Skin of body (tissue), 2 donors: Measurements from ENCODE around the gene MYADM. TPM values are rescaled to one million over a fixed set of nuclear protein-coding genes. Genes with fewer than 3 reads are reported as not detected.
"Not testable (repeated sequence)": the region's sequence is repeated elsewhere in the genome, so short reads cannot be mapped to it uniquely, and the experiment has no call there.

Experiments used
- DNase-seq: peaks from one replicate; lab custom pipeline; 2025; lab: John Stamatoyannopoulos, UW
- total RNA-seq: library from RNA; depleted of rRNA; stranded (reverse); fragments of >200 nt; gene quantifications from one replicate; pipeline ENCODE4 v1.2.3, GENCODE V29; 2014

MYADM gene
- total RNA-seq, 1 donor from 2014 or later = 16.1 TPM

DNA sequence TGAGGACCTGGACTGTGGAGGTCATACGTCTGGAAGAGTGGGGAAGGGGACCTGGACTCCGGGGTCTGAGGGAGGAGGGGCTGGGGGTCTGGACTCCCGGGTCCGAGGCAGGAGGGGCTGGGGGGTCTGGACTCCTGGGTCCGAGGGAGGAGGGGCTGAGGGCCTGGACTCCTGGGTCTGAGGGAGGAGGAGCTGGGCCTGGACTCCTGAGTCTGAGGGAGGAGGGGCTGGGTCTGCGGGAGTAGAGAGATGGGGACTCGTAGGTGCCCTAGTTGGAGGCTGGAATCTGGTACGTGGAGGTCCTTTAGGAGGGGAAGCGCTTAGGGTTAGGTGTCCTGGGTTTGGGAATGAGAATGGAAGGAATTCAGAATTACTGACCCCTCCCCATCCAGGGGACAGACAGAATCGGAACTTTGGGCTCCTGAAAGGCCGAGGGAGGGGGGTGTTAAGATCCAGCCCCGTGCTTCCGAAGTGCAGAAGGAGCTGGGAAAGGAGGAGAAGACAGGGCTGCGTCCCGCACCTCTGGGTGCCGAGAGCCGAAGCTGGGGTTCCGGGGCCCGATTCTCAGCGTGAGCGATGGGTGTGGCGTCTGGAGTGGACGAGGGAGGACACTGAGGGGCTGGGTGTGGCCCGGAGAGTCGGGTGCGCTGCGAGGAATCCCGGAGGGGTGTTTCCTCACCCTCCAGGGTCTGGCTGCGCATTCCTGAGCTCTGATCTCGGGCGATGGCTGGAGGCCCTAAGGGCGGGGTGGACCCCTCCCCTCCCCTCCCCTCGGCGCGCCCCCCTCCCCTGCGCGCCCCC lies 608 bp downstream of the MYADM start:
- DNase-seq = no peak

DNA sequence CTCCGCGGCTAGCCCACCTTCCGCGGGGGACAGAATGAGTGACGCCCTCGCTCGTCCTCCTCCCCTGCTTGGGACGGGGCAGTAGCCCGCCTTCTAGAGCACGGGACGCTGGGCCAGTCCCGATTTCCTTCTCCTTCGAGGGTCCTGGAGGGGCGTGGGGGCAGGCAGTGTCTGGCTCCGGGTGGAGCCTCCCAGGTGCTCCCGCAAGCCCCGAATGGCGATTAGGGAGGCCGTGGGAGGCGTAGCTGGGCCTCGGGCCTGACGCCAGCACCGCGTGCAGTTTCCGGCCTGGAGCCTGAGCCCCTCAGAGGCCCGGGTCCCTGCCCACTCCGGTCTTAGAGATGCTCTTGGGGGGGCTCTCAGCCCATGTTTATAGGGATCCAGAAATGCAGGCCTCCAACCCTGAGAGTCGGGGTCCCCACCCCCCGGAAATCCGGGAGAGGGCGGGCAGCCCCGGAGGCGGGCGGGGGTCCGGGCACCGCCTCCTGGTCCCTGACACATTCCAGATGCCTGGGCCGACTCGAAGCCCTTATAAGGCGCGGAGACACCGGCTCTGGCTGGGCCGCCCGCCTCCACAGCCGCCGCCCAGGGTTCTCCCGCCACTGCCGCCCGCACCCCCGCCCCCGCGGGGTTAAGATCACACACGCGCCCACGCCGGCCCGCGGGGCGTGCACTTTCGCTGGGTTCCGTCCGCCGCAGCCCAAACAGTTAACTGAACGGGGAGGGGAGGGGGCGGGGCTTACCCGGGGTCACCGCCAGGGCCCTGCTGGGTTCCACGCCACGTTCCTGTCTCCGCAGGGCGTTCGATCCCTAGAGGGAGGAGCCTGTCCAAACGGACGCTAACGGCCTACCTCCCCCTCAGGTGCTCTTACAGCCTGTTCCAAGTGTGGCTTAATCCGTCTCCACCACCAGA lies 1.5 kb downstream of the MYADM start:
- peak; percentile 86 for DNase-seq

DNA sequence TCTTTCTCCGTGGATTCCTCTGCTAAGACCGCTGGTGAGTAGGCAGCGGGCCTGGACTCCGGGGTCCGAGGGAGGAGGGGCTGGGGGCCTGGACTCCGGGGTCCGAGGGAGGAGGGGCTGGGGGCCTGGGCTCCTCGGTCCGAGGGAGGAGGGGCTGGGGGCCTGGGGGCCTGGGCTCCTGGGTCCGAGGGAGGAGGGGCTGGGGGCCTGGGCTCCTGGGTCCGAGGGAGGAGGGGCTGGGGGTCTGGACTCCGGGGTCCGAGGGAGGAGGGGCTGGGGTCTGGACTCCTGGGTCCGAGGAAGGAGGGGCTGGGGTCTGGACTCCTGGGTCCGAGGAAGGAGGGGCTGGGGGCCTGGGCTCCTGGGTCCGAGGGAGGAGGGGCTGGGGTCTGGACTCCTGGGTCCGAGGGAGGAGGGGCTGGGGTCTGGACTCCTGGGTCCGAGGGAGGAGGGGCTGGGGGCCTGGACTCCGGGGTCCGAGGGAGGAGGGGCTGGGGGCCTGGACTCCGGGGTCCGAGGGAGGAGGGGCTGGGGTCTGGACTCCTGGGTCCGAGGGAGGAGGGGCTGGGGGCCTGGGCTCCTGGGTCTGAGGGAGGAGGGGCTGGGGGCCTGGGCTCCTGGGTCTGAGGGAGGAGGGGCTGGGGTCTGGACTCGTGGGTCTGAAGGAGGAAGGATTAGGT lies 2.3 kb downstream of the MYADM start:
- not testable (repeated sequence) for DNase-seq

DNA sequence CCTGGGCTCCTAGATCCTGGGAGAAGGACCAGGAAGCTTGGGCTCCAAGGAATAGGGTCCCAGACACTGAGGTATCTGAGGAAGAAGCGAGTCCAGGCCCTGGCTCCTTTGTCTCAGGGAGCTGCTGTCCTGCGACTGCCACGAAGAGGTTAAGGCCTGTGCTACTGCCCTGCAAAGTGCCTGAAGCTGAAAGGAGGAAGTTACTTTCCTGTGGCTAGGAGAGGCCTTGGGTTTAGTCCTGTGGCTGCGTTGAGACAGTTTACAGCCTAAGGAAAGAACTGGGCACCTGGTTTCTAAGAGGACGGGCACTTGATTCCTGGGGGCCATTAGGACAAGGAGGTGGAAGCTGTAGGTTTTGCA lies 2.8 kb downstream of the MYADM start:
- DNase-seq = no peak

DNA sequence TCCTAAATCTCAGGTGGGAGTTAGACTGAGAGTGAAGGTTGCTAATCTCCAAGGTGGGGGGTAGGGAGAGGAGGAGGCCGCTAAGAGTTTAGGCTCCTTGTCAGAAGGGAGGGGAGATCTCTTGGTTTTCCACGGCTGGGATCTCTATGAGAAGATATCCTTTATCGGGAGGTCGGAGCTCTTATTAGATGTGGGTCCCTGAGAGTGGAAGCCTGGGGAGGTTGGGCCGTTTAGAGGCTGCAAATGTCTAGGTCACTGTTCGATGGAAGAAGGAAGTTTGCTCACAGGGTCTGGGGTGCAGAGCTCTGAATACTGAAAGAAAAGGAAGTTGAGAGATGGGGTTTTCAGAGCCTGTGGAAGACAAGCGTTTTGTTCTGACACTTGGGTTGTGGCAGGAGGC lies 3.8 kb downstream of the MYADM start:
- DNase-seq = no peak

DNA sequence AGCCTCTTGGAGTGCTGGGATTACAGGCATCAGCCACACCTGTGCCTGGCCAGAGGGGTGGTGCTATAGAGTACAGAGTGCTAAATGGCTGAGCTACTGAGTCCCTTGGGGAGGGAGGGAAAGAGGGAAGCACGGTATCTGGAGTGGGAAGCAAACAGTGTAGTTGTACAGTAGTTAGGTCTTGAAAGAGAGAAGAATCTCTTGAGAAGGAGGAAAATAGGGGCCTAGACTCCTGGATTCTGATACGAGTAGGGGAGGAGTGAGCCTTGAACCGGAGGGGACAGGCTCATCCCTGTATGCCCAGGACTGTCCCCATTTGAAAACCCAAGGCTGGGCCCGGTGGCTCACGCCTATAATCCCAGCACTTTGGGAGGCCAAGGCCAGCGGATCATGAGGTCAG lies 5.1 kb downstream of the MYADM start:
- no peak for DNase-seq

DNA sequence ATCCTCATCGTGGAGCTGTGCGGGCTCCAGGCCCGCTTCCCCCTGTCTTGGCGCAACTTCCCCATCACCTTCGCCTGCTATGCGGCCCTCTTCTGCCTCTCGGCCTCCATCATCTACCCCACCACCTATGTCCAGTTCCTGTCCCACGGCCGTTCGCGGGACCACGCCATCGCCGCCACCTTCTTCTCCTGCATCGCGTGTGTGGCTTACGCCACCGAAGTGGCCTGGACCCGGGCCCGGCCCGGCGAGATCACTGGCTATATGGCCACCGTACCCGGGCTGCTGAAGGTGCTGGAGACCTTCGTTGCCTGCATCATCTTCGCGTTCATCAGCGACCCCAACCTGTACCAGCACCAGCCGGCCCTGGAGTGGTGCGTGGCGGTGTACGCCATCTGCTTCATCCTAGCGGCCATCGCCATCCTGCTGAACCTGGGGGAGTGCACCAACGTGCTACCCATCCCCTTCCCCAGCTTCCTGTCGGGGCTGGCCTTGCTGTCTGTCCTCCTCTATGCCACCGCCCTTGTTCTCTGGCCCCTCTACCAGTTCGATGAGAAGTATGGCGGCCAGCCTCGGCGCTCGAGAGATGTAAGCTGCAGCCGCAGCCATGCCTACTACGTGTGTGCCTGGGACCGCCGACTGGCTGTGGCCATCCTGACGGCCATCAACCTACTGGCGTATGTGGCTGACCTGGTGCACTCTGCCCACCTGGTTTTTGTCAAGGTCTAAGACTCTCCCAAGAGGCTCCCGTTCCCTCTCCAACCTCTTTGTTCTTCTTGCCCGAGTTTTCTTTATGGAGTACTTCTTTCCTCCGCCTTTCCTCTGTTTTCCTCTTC lies 6.3 kb downstream of the MYADM start:
- no peak for DNase-seq

DNA sequence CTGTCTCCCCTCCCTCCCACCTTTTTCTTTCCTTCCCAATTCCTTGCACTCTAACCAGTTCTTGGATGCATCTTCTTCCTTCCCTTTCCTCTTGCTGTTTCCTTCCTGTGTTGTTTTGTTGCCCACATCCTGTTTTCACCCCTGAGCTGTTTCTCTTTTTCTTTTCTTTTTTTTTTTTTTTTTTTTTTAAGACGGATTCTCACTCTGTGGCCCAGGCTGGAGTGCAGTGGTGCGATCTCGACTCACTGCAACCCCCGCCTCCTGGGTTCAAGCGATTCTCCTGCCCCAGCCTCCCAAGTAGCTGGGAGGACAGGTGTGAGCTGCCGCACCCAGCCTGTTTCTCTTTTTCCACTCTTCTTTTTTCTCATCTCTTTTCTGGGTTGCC lies 6.9 kb downstream of the MYADM start:
- no peak for DNase-seq

DNA sequence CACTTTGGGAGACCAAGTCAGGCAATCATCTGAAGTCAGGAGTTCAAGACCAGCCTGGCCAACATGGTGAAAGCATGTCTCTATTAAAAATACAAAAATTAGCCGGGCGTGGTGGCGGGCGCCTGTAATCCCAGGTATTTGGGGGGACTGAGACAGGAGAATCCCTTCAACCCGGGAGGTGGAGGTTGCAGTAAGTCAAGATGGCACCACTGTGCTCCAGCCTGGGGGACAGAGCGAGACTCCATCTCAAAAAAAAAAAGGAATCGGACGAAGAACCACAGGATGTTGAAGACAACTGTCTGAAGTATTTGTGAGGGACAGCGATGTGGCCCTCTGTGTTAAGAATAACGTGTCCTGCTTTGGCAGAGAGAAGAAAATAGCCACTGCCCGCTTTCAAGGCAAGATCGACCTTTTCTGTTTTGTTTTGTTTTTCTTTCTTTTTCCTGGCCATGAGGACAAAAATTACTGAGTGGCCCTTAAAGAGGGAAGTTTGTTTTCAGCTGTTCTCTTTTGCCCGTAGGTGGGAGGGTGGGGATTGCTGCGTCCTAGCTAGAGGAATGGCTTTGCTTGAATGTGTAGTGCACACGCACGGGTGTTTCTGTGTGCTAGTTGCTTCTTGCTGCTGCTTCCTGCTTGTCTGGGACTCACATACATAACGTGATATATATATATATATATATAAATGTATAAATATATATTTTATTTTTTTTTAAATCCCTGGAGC lies 8.1 kb downstream of the MYADM start:
- no peak for DNase-seq

DNA sequence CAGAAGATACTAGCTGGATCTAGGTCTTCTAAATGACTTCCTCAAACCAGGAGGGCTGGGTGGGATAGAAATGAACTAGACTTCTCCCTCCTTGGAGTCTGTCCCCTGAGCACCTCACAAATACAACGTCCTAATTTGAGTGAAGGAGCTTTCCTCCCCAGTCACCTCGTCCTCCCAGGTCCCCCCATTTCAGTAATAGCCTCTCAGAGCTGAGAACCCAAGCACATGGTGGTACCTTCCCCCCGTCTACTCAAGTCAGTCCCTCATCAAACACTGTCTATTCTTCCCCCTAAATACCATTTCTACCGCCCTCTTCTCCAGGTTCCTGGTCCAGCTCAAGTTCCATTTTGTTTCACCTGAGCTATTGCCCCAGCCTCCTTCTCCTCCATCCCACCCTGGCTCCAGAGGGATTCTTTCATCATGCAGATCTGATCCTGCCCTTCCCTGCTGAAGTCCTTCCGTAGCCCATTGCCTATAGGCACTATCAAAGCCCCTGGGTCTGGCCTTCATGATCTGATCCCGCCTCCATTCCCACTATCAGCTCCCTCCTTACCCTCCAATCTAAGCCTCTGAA lies 9.1 kb downstream of the MYADM start:
- peak; percentile 14 for DNase-seq

DNA sequence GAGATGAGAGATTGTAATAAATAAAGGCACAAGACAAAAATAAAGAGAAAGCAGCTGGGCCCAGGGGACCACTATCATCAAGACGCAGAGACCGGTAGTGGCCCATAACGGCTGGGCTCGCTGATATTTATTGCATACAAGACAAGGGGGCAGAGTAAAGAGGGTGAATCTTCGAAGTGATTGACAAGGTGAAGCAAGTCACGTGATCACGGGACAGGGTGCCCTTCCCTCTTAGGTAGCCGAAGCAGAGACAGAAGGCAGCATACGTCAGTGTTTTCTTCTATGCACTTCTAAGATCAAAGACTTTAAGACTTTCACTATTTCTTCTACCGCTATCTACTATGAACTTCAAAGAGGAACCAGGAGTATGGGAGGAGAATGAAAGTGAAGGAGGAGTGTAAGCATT lies 9.7 kb downstream of the MYADM start:
- DNase-seq = peak; percentile 24

DNA sequence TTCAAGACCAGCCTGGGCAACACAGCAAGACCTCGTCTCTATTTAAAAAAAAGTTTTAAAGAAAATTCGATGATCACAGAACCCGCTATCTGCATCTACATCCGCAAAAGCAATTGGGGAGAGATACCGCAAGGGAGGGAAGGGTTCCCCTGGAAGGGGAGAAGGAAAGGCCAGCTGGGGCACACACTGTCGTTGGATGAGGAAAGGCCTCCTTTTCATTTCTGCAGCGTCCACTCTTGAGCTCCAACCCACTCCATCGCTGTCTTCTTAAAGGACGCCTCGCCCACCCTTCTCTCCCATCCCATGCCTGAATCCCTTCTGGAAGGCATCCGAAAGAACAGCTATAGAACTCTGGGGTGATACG lies 11.1 kb downstream of the MYADM start:
- DNase-seq = peak; percentile 47

DNA sequence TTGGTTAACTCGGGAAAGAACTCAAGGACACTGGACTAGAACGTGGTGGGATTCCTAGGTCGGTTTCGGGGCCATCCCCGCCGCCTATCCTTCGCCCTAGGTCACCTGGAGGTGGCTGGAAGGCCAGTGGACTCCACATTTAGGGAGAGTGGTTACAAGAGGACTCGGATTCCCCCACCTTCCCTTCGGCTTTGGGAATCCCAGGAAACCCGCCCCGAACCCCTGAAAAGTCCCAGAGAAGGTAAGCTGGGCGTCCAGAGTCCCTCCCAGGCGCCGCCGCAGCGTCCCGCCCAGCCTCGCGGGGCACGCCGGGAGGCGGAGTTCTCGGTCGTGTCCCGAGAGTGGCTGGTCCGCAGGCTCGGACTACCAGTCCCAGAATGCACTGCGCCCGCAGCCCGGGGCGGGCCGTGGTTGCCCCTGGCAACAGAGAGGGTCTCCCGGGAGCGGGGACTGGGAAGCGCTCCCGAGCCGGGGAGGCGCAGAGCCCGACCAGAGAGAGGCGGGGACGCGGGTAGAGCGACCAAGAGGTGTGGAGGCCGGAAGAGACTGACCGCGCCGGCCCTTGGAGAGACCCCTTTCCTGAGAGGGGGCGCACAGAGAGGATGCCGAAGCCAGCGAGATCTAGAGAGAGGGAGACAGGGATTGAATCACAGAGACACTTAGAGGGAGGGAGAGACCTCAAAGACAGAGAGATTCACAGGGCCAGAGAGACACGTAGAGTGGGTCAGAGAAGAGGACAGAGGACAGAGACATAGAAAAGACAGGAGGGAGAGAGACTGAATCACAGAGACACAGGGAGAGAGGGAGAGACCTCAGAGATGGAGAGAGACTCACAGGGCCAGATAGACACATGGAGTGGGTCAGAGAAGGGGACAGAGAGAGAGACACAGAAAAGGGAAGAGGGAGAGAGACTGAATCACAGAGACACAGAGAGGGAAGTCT lies 11.7 kb downstream of the MYADM start:
- DNase-seq = peak; percentile 96

DNA sequence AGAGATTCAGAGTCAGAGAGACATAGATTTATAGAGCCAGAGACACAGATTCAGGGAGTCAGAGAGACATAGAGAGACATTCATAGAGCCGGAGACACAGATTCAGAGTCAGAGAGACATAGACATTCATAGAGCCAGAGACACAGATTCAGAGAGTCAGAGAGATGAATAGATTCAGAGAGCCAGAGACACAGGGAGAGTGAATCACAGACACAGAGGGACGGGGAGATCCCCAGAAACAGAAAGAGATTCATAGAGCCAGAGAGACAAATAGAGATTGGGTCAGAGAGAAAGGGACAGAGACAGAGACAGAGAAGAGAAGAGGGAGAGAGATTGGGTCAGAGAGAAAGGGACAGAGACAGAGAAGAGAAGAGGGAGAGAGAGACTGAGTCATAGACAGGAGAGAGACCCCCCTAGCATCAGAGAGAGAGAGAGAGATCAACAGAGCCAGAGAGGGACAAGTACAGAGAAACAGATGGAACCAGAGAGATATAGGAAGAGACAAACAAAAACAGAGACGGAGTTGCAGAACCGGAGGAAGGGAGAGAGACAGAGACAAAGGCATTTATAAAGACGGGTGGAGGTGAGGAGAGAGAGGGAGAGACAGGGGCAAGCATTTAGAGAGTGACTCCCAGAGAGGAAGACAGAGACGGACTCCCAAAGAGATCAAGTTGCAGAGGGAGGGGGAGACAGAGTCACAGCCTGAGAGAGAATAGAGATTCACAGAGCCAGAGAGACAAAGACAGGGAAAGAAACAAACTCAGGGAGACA lies 13.2 kb downstream of the MYADM start:
- no peak for DNase-seq

DNA sequence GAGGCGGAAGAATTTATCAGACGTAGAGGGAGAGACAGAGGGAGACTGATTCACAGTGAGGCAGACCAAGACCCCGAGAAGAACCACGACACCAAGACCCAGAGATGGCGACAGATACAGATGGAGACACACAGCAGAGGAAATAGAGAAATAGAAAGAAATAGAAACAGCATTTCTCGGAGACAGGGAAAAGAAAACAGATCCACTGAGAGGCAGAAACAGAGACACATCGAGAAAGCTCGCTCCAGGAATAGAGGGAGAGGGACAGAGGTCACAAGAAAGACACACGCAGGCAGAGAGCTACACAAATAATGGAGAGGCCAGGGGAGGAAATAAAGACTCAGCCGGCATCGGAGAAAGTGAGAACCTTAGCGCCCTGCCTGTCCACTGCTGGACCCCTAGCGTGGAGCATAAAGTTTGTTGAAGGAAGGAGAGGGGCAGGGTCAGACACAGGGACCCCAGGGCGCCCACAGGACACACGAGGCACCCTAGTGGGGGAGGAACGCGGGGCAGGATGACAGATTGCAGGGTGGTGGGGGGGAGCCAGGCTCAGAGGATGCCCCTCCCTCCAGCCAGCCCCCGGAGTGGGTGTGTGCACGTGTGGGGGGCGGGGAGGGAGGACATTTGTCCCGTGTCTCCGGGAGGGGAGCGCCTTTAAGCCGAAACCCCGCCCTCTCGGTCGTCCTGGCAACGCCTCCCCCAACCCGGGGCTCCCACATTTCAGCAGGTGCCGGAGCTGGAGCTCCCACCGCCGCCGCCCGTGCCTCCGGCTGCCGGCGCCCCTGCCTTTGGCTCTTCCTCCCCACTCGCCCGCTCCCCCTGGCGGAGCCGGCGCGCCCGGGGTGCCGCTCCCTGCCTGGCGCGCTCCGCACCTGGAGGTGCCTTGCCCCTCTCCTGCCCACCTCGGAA lies 14.1 kb downstream of the MYADM start, which contains the start of gene PRKCG:
PRKCG (plus strand) TSS at position 716 of the 909 bp plus-strand sequence. CDS start 298 bp downstream, outside the sequence.
- no peak for DNase-seq

DNA sequence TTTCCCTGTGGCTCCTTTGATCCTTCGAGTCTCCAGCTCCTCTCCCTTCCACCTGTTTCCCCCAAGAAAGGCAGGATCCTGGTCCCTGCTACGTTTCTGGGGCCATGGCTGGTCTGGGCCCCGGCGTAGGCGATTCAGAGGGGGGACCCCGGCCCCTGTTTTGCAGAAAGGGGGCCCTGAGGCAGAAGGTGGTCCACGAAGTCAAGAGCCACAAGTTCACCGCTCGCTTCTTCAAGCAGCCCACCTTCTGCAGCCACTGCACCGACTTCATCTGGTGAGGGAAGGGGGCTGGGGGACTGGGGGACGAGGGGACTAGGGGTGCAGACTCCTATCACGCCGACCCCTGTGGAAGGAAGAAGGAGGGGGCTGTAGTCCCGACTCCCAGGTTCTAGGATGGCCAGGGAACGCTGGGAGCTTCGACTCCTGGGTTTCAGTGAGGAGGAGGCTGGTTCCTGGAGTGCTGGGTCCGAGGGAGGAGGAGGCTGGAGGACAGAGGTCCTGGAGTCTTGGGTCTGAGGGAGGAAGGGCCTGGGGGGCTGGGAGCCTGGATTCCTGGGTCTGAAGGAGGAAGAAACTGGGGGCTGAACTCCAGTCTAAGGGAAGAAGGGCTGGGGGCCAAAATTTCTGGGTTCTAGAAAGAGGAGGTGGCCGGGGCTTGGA lies 14.8 kb downstream of the MYADM start:
- no peak for DNase-seq
